ENCODE data around the gene UVSSA.

DNA sequence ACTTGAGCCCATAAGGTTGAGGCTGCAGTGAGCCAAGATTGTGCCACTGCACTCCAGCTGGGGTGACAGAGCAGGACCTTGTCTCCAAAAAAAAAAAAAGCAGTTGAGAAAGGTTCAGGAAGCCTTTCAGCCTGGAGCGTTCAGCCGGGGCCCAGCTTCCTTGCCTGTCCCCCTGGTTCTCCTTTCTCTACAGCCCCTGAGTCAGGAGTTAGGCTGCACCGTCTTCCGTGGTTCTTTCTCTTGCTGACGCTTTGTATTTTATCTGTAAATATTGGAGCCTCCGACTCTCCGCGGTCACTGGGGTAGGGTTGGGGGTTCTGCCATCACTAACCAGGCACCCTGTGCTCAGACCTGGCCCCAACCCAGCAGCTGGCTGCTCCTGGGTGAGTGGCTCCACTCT lies 13.8 kb upstream of the UVSSA start:
- TF ChIP-seq, protein P1, sequence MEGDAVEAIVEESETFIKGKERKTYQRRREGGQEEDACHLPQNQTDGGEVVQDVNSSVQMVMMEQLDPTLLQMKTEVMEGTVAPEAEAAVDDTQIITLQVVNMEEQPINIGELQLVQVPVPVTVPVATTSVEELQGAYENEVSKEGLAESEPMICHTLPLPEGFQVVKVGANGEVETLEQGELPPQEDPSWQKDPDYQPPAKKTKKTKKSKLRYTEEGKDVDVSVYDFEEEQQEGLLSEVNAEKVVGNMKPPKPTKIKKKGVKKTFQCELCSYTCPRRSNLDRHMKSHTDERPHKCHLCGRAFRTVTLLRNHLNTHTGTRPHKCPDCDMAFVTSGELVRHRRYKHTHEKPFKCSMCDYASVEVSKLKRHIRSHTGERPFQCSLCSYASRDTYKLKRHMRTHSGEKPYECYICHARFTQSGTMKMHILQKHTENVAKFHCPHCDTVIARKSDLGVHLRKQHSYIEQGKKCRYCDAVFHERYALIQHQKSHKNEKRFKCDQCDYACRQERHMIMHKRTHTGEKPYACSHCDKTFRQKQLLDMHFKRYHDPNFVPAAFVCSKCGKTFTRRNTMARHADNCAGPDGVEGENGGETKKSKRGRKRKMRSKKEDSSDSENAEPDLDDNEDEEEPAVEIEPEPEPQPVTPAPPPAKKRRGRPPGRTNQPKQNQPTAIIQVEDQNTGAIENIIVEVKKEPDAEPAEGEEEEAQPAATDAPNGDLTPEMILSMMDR (IDR thresholded peaks at IDR 0.05), result no peak
- no peak for TF ChIP-seq EP300 (IDR thresholded peaks at IDR 0.05)
- TF ChIP-seq POLR2AphosphoS5 (IDR thresholded peaks at IDR 0.05), result no peak

All from sigmoid colon (tissue), 4 donors.